ENCODE results near the gene RNF146. TPM values are rescaled to one million over a fixed set of nuclear protein-coding genes. Genes with fewer than 3 reads are reported as not detected.

The RNF146 gene
- 100 to 1,000 TPM in 2 of 4 donors, 10 to 100 TPM in 2; 67.8 to 118 (median 98.1) TPM for total RNA-seq

- TF ChIP-seq CTCF (IDR thresholded peaks at IDR 0.05; ENCODE audit: low read depth) = no peak
These were observed at the start of gene RNF146 for GRCh38 chr6:127266178-127266891. Gene RNF146 (plus strand): TSS chr6:127266864. CDS start chr6:127280339, 13,475 bp downstream.

- TF ChIP-seq CTCF (IDR thresholded peaks at IDR 0.05; ENCODE audit: low read depth) = no peak
These were observed 46.8 kb upstream of the RNF146 start for GRCh38 chr6:127219869-127220268.

- TF ChIP-seq CTCF (IDR thresholded peaks at IDR 0.05; ENCODE audit: low read depth) = no peak
These were observed 45.5 kb upstream of the RNF146 start for GRCh38 chr6:127221201-127221600.

- TF ChIP-seq CTCF (IDR thresholded peaks at IDR 0.05; ENCODE audit: low read depth) = no peak
These were observed 44.2 kb upstream of the RNF146 start for GRCh38 chr6:127222418-127222817.

GRCh38 chr6:127225497-127225896 lies 41.2 kb upstream of the RNF146 start:
- no peak for TF ChIP-seq CTCF (IDR thresholded peaks at IDR 0.05; ENCODE audit: low read depth)

GRCh38 chr6:127243501-127243900 lies 23.2 kb upstream of the RNF146 start:
- TF ChIP-seq CTCF (IDR thresholded peaks at IDR 0.05; ENCODE audit: low read depth) = no peak

- TF ChIP-seq CTCF (IDR thresholded peaks at IDR 0.05; ENCODE audit: low read depth) = no peak
These were observed 19.3 kb upstream of the RNF146 start for GRCh38 chr6:127247114-127248096.
